IMR-90 (cell line): ENCODE measurements around the gene ZDHHC12. TPM values are rescaled to one million over a fixed set of nuclear protein-coding genes. Genes with fewer than 3 reads are reported as not detected.

Experiments
- ATAC-seq: fragments of 200-7000 bp; cut with Tn5 transposase; 2 replicates; pipeline ENCODE4 v1.9.1; 2020; ENCODE audit warnings: low read depth, mild to moderate bottlenecking, moderate library complexity
- BruUV-seq: library from RNA; stranded (reverse); fragments of 400-500 nt; replicated peaks from 2 replicates; lab custom pipeline; 2021; lab: Mats Ljungman, UMichigan
- CTCF ChIA-PET: fragments of 300-600 bp; formaldehyde crosslinking; extraction: SDS; loops from one replicate; lab custom pipeline; 2021; ENCODE audit warnings: antibody characterized with exemption; lab: Yijun Ruan, JAX
- POLR2A ChIA-PET: fragments of 300-600 bp; sonication (Branson Sonifier 250); formaldehyde crosslinking; loops from one replicate; lab custom pipeline; 2022; ENCODE audit warnings: antibody characterized with exemption; ENCODE audit not compliant: unreplicated experiment; lab: Charles Lee
- DNase-seq: peaks from one replicate; pipeline ENCODE4 v3.0.0; 2013
- H2AFZ ChIP-seq: replicated peaks from 2 replicates; pipeline ENCODE3; 2013; ENCODE audit warnings: low read length, mild to moderate bottlenecking; ENCODE audit not compliant: poor library complexity
- H2AK5ac ChIP-seq: 2 replicates; pipeline ENCODE4 v1.6.1; 2013; ENCODE audit warnings: low read depth, low read length, inconsistent platforms
- H2AK9ac ChIP-seq: replicated peaks from 2 replicates; pipeline ENCODE3; 2013; ENCODE audit warnings: mild to moderate bottlenecking, low read depth, low read length, moderate library complexity; ENCODE audit not compliant: poor library complexity
- H2BK120ac ChIP-seq: 2 replicates; pipeline ENCODE4 v1.6.1; 2013; ENCODE audit warnings: low read depth, low read length, inconsistent platforms
- H2BK15ac ChIP-seq: 3 replicates; pipeline ENCODE4 v1.6.1; 2013; ENCODE audit warnings: low read depth, low read length, inconsistent platforms
- H2BK20ac ChIP-seq: 2 replicates; pipeline ENCODE4 v1.6.1; 2013; ENCODE audit warnings: low read depth, mild to moderate bottlenecking, inconsistent platforms, low read length, moderate library complexity
- H2BK5ac ChIP-seq: 2 replicates; pipeline ENCODE4 v1.6.1; 2013; ENCODE audit warnings: mild to moderate bottlenecking, low read depth, low read length, inconsistent platforms; ENCODE audit not compliant: poor library complexity, severe bottlenecking
- H3K14ac ChIP-seq: replicated peaks from 2 replicates; pipeline ENCODE4 v1.6.1; 2013; ENCODE audit warnings: low read depth, low read length, inconsistent platforms
- H3K18ac ChIP-seq: 2 replicates; pipeline ENCODE4 v1.6.1; 2013; ENCODE audit warnings: low read depth, low read length, control low read depth
- H3K23ac ChIP-seq: 2 replicates; pipeline ENCODE4 v1.6.1; 2013; ENCODE audit warnings: low read depth, low read length, inconsistent platforms
- H3K27ac ChIP-seq: 2 replicates; pipeline ENCODE4 v1.5.1; 2013; ENCODE audit warnings: mild to moderate bottlenecking, control low read depth, low read length; ENCODE audit not compliant: insufficient read depth
- H3K27me3 ChIP-seq: 2 replicates; pipeline ENCODE4 v1.6.1; 2013; ENCODE audit warnings: low read length; ENCODE audit not compliant: control insufficient read depth, insufficient read depth
- H3K36me3 ChIP-seq: 2 replicates; pipeline ENCODE4 v1.6.1; 2013; ENCODE audit warnings: low read length, mixed read lengths; ENCODE audit not compliant: control insufficient read depth, insufficient read depth
- H3K4ac ChIP-seq: 2 replicates; pipeline ENCODE4 v1.6.1; 2013; ENCODE audit warnings: low read depth, low read length, inconsistent platforms
- H3K4me1 ChIP-seq: 2 replicates; pipeline ENCODE4 v1.6.1; 2013; ENCODE audit warnings: low read length, mixed read lengths; ENCODE audit not compliant: control insufficient read depth, insufficient read depth
- H3K4me2 ChIP-seq: 2 replicates; pipeline ENCODE4 v1.6.1; 2013; ENCODE audit warnings: low read depth, mild to moderate bottlenecking, control low read depth, low read length, moderate library complexity
- H3K4me3 ChIP-seq: 2 replicates; pipeline ENCODE4 v1.5.1; 2013; ENCODE audit warnings: low read depth, mild to moderate bottlenecking, control low read depth, low read length, moderate library complexity; ENCODE audit not compliant: insufficient read depth
- H3K56ac ChIP-seq: 2 replicates; pipeline ENCODE4 v1.6.1; 2013; ENCODE audit warnings: low read length, inconsistent platforms; ENCODE audit not compliant: insufficient read depth; ENCODE audit errors: extremely low read depth
- H3K79me1 ChIP-seq, 2 experiments: 2 replicates each; pipeline ENCODE4 v1.6.1; 2013; ENCODE audit warnings: low read length in 2 of 2, inconsistent platforms in 1 of 2, low read depth in 1 of 2
- H3K9ac ChIP-seq: 2 replicates; pipeline ENCODE4 v1.6.1; 2013; ENCODE audit warnings: low read depth, low read length, control low read depth
- H3K9me1 ChIP-seq: 2 replicates; pipeline ENCODE4 v1.6.1; 2013; ENCODE audit warnings: low read length, inconsistent platforms; ENCODE audit not compliant: insufficient read depth
- H3K9me3 ChIP-seq: 2 replicates; pipeline ENCODE4 v1.6.1; 2013; ENCODE audit warnings: low read length; ENCODE audit not compliant: control insufficient read depth, insufficient read depth
- H4K20me1 ChIP-seq: 2 replicates; pipeline ENCODE4 v1.6.1; 2013; ENCODE audit warnings: low read length, inconsistent platforms; ENCODE audit not compliant: insufficient read depth
- H4K5ac ChIP-seq: 2 replicates; pipeline ENCODE4 v1.6.1; 2013; ENCODE audit warnings: mild to moderate bottlenecking, low read depth, low read length, control low read depth
- H4K8ac ChIP-seq, 2 experiments: 2 replicates each; pipeline ENCODE4 v1.6.1; 2013; ENCODE audit warnings: low read depth in 2 of 2, low read length in 2 of 2, control low read depth in 1 of 2, inconsistent platforms in 1 of 2
- H4K91ac ChIP-seq: 2 replicates; pipeline ENCODE4 v1.6.1; 2013; ENCODE audit warnings: low read depth, low read length, inconsistent platforms; ENCODE audit not compliant: insufficient read depth
- FOS ChIP-seq: fragments of 150-350 bp; IDR thresholded peaks from 2 replicates; pipeline ENCODE4 v1.6.1; 2016; ENCODE audit warnings: low read depth, low read length
- MAFK ChIP-seq: IDR thresholded peaks from 2 replicates; pipeline ENCODE4 v1.6.1; 2012; ENCODE audit warnings: low read depth, low read length, improper control_type of control experiment
- RCOR1 ChIP-seq: IDR thresholded peaks from 2 replicates; pipeline ENCODE4 v1.6.1; 2012; ENCODE audit warnings: mild to moderate bottlenecking, low read length, improper control_type of control experiment; ENCODE audit not compliant: insufficient replicate concordance
- SMC3 ChIP-seq: fragments of 150-350 bp; IDR thresholded peaks from 2 replicates; pipeline ENCODE4 v1.6.1; 2016; ENCODE audit warnings: low read depth, mild to moderate bottlenecking, antibody characterized with exemption, low read length, moderate library complexity
- WGBS, 2 experiments: methylation state at CpG; one replicate each; pipeline versions ENCODE4 v1.1.5 to v1.1.7; 2013; ENCODE audit warnings: missing lambda C conversion rate in 2 of 2; ENCODE audit not compliant: insufficient read length in 1 of 2; ENCODE audit errors: extremely low coverage in 2 of 2; 5-methylcytosine and 5-hydroxymethylcytosine counted together
- dilution Hi-C: fragments of 300-500 bp; cut with HindIII; formaldehyde crosslinking; loops from one replicate; pipeline ENCODE4 v1.14.3; 2018; ENCODE audit warnings: low sequenced_read_pairs; ENCODE audit not compliant: unreplicated experiment
- in situ Hi-C: fragments of 300-500 bp; cut with MboI; formaldehyde crosslinking; loops from 3 replicates; pipeline ENCODE4 v1.14.3; 2019; ENCODE audit warnings: low sequenced_read_pairs, inconsistent platforms, mixed read lengths
- intact Hi-C: fragments of 100-400 bp; cut with micrococcal nuclease; formaldehyde crosslinking; loops from 2 replicates; pipeline ENCODE4 v1.10.0; 2022
- polyA plus RNA-seq, 3 experiments: library from polyadenylated mRNA; depleted of rRNA; stranded (reverse); fragments of >200 nt; gene quantifications; 2 replicates each; pipeline ENCODE4 v1.2.3, GENCODE V29; 2012; ENCODE audit warnings: low replicate concordance in 1 of 3
- total RNA-seq: library from RNA; depleted of rRNA; stranded (reverse); fragments of >200 nt; gene quantifications from 2 replicates; pipeline ENCODE4 v1.2.3, GENCODE V29; 2012
- TF ChIP-seq, protein P1 (sequence below): fragments of 150-350 bp; IDR thresholded peaks from 2 replicates; pipeline ENCODE4 v1.6.1; 2017; ENCODE audit warnings: mild to moderate bottlenecking, antibody characterized with exemption, low read length, low read depth

The ZDHHC12 gene
- total and polyA plus RNA-seq, 2 of the 4 experiments (the other 2 are of a cell fraction), result 16.7 to 60.7 TPM

DNA sequence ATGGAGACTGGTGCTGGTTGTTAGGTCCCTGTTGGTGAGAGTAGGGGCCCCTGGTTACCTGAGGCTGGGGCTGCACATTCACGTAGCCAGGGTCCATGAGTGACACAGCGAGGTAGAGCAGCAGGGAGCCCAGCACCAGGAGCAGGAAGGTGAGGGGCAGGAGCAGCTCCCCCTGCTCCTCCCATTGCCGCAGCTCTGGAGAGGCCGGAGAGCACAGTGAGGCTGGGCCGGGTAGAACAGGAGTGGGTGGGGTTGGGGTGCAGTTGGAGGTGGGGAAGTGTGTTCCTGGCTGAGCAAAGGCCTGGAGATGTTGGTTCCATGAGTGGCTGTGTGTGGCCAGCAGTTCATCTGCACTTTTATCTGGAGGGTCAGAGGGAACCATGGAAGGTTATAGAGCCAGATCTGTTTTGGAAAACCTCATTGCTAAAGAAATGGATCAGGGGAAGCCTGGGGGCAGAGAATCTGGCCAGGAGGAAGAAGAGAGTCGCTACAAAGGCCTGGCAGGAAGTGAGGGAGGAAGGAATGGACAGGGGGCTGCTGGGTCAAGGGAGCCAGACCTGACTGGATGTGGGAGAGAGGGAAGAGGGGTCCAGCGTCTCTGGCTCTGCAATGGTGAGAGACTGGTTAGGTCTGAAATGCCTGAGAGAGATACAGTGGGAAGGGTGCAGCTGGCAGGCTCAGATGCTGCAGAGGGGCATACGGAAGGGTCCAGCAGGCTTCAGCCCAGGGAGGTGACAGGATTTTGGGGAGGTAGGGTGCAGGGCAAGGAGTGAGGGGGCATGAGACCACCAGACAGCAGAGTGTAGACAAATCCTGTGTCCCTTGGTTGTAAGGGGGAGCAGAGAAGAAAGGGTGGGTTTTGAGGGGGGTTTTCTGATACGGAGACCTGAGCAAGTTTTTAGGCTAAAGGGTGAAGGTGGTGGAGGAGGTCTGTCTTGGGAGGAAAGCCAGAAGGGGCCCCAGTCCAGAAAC lies 1.3 kb downstream of the ZDHHC12 start (continued):
- TF ChIP-seq, protein P1, sequence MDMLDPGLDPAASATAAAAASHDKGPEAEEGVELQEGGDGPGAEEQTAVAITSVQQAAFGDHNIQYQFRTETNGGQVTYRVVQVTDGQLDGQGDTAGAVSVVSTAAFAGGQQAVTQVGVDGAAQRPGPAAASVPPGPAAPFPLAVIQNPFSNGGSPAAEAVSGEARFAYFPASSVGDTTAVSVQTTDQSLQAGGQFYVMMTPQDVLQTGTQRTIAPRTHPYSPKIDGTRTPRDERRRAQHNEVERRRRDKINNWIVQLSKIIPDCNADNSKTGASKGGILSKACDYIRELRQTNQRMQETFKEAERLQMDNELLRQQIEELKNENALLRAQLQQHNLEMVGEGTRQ, result no peak

DNA sequence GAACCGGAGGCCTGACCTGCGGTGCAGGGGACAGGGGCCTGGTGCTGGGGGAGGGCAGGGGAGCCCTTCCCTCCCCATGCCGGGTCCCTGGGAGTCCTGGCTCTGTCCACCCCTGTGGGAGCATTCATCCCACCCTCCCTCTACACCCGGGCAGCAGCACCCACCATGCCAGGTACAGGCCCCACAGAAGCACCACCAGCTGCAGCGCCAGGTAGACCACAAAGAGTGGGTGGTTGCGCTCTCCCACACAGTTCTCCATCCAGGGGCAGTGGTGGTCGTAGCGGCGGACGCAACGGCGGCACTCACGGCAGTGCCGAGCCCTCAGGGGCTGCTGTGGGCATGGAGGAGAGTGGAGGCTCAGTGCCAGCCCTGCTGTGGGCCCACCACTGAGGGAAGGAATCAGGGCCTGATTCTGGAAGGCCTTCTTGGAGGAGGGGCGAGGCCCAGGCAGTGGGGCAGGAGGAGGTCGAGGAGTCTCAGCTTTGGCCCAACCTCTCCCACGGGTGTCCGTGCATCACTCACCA lies 2.4 kb downstream of the ZDHHC12 start:
- Histone ChIP-seq H3K9ac (no peak overlapping the region), H2BK120ac (no peak overlapping the region), H3K9me1 (peaks cover 9% of the 10 kb centered on the region), H3K27me3 (no peaks in the 10 kb centered on the region), H3K9me3 (no peaks in the 10 kb centered on the region), H3K79me1 (peaks cover 3 to 15% of the 10 kb centered on the region in 2 experiments), H2BK20ac (no peak overlapping the region), H2AK9ac (no peak overlapping the region), H3K4me2 (no peak overlapping the region), H2AFZ (no peak overlapping the region), H3K4ac (no peak overlapping the region), H4K5ac (no peak overlapping the region), H2BK5ac (no peak overlapping the region), H2BK15ac (no peak overlapping the region), H4K20me1 (no peaks in the 10 kb centered on the region), H3K56ac (no peak overlapping the region), H4K91ac (no peak overlapping the region), H3K27ac (no peak overlapping the region), H3K4me1 (peaks cover 4% of the 10 kb centered on the region; the same call in 1 of the 2 replicates), H2AK5ac (no peak overlapping the region), H3K23ac (no peak overlapping the region), H3K4me3 (no peak overlapping the region), H3K36me3 (peaks cover 3% of the 10 kb centered on the region), H3K14ac (no peak overlapping the region), H3K18ac (no peak overlapping the region), H4K8ac (no peak overlapping the region)
- in situ Hi-C loops, result no loop called here
- ChIA-PET CTCF (no interaction called here), POLR2A (no interaction called here)
- dilution Hi-C loops, result no loop called here
- intact Hi-C loops, result no loop called here
- DNase-seq, result no peak
- ATAC-seq, result no peak
- TF ChIP-seq MAFK (no peak), FOS (no peak), RCOR1 (no peak), SMC3 (no peak)
- TF ChIP-seq, protein P1, result no peak
- no TSS peak for BruUV-seq
- 90% methylated on average over 2 of the region's 18 CpGs; no CpG with 5 or more reads in 1 of the 2 experiments for WGBS, 2 experiments
